GM21723 (cell line): ENCODE measurements around the gene ZNF878.
"Not testable (repeated sequence)": the region's sequence is repeated elsewhere in the genome, so short reads cannot be mapped to it uniquely, and the experiment has no call there.

Source experiments
- ATAC-seq: cut with Tn5 transposase; IDR thresholded peaks from one replicate; pipeline ENCODE4 v1.9.1; 2021; ENCODE audit warnings: mild to moderate bottlenecking, moderate library complexity; ENCODE audit not compliant: unreplicated experiment

The ZNF878 gene

GRCh38 chr19:12052497-12053169 lies at the start of gene ZNF878:
ZNF878 (minus strand) TSS chr19:12052961; CDS start chr19:12052801, 160 bp downstream.
- peak; percentile 87 for ATAC-seq

- ATAC-seq: no peak
These were observed 45.3 kb upstream of the ZNF878 start for GRCh38 chr19:12098040-12098439.

- ATAC-seq: no peak
These were observed 42.5 kb upstream of the ZNF878 start for GRCh38 chr19:12095111-12095790.

DNA sequence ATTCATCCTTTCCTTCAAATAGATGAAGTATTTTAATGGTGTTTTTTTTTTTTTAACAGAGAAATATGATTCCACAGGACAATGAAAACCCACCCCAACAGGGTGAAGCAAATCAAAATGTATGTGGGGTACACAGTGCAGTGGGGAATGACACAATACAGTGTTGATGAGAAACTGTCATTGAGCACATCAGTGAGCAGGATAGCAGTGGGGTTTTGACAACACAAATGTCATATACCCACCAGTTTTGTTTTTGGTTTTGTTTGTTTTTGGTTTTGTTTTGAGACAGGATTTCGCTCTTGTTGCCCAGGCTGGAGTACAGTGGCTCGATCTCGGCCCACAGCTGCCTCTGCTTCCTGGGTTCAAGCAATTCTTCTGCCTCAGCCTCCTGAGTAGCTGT lies 41.0 kb upstream of the ZNF878 start:
- no peak for ATAC-seq

- ATAC-seq: no peak
These were observed 40.2 kb upstream of the ZNF878 start for GRCh38 chr19:12092956-12093355.

DNA sequence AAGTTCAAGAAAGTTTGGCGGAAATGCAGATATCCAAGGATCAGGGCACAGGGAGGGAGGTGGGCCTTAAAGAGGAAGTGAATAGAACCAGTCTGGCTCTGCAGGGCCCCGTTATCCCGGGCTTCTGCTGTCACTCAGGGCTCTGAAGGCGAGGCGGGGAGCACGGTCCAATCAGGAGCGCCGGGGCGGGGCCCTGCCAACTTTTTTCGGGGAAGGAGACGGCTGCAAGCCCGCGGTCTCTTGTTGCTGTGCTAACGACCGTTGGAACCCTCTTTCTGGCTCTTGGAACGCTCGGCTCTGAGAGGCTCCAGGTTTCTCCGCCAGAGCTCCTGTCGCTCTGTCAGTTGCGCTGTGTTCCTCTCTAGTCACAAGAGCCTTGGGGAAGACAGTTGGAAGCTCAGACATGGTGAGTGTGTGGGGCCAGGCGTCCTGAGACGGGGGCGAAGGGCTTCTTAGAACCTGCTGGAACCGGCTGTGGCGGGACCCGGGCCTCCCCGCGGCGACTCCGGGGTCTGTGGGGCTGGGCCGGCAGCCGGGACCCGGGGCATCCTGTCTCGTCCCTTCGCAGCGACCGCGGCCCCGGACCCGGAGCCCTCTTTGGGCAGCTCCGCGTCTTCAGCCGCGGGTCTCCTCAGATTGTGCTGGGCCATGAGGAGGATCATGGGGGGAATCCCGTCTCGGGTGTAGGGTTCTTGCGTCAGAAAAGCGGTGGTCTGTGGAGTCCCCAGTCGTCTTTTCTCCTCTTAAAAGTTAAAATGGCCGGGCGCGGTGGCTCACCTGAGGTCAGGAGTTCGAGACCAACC lies 39.5 kb upstream of the ZNF878 start:
- no peak for ATAC-seq

DNA sequence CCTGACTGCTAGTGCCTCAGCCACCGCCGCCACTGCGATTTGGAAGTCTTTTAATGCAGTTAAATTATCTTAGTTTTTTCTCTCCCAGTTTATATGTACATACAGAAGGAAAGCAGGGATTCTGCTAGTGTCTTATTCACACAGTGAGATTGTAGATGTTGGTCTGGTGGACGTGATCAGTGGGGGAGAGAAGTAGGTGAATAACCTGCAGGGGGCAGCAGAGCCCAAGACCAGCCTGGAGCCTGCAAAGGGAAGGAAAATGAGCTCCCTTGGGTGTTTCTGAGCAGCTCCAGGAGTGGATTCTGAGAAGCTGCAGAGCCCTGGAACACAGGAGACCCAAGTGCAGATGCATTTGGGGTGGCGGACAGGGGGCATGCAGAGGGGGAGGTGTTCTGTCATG lies 38.0 kb upstream of the ZNF878 start:
- no peak for ATAC-seq

DNA sequence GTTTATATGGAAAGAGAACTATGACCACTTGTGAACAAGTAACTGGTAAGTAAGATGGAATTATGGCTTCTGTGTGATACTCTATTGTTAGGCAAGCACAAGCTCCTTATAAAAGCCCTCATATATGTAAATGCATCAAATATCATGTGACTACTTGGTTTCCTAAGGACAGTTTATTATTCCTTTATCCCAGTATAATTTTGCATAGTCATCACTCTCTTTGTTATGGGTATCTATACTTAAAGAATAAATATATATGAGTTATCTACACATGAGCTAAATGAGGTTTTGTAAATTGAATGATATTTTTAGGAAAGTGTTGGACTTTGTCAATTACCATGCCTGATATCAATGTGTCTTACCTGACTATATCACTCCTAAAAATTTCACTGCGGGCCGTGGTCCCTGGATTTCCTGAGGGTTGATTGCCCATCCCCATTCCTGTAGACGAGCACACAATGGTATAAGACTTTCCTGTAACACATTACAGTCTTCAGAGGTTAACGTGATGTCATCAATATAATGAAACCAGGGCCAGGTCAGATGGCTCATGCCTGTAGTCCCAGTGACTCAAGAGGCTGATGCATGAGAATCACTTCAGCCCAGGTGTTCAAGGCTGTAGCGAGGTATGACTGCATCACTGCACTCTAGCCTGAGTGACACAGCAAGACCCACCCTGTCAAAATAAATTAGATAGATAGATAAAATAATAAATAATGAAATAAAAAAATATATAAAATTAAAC lies 32.5 kb upstream of the ZNF878 start:
- ATAC-seq: no peak

DNA sequence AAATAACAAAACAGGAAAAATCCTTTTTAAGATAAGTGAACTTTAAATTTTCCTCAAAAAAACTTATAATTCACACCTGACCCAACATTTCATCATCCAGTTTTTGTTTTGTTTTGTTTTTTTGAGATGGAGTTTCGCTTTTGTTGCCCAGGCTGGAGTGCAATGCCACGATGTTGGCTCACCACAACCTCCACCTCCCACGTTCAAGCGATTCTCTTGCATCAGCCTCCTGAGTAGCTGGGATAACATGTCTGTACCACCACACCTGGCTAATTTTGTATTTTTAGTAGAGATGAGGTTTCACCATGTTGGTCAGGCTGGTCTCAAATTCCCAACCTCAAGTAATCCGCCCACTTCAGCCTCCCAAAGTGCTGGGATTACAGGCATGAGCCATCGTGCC lies 30.6 kb upstream of the ZNF878 start:
- ATAC-seq: not testable (repeated sequence)

DNA sequence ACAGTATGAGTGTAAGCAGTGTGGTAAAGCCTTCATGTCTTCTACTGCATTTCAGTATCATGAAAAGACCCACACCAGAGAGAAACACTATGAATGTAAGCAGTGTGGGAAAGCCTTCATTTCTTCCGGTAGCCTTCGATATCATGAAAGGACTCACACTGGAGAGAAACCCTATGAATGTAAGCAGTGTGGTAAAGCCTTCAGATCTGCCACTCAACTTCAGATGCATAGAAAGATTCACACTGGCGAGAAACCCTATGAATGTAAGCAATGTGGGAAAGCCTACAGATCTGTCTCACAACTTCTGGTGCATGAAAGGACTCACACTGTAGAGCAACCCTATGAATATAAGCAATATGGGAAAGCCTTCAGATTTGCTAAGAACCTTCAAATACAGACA lies 24.6 kb upstream of the ZNF878 start:
- ATAC-seq: no peak

GRCh38 chr19:12076331-12076730 lies 23.6 kb upstream of the ZNF878 start:
- ATAC-seq: not testable (repeated sequence)

GRCh38 chr19:12075538-12076139 lies 22.9 kb upstream of the ZNF878 start:
- ATAC-seq: no peak

DNA sequence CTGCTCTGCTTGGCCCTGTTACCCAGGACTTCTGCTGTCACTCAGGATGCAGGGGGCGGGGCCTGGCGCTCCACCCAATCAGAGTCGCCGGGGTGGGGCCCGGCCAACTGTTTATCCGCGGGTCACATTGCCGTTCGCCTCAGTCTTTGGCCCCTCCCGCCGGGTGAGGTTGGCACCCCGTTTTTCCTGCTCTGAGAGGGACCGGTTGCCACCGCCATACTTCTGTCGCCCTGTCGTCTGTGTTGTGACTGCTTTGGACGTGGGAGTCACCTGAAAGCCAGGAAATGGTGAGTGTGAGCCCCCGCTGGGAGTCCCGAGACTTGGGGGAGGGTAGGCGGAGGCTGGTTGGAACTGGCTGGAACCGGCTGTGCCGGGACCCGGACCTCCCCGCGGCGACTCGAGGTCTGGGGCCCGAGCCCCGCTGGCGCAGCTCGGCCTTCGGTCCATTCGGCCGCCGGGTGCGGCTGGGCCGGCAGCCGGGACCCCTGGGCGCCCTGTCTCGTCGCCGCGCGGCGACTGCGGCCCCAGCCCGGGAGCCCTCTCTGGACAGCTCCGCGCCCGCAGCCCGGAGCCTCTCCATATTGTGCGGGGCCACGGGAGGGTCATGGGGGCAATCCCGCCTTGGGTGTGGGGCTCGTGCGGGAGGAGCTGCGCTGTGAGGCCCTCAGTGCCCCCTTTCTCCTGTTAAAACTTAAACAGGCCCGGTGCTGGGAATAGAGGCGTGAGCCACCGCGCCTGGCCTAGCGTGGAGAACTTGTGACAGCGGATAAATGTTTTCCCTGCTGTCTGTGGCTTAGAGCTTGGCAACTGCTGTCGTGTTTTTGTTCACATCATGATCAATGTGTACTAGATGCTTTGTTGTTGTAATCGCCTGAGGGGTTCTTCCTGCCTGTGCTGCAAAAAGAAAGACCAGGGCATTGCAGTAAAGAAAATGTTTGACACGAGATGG lies 12.1 kb upstream of the ZNF878 start, which contains the start of gene ZNF844:
TSS of gene ZNF844 (plus strand) at position 142 of the 949 bp plus-strand sequence. CDS start at position 285, 143 bp downstream.
- ATAC-seq: peak; percentile 84

DNA sequence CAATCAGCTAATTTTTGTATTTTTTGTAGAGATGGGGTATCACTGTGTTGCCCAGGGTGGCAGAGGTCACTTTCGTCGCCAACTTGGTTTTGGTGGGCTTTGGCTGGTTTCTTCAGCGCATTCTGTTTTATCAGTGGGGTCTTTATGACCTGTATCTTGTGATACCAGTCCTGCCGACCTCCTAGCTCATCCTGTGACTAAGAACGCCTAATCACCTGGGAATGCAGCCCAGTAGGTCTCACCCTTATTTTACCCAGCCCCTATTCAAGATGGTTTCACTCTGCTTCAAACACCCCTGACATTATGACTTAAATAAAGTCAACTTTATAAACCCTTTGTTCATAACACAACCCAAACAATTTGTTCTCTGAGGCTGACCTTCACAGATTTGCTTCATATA lies 3.0 kb upstream of the ZNF878 start:
- ATAC-seq: no peak

- no peak for ATAC-seq
These were observed 667 bp downstream of the ZNF878 start for GRCh38 chr19:12052091-12052496.

GRCh38 chr19:12047868-12048267 lies 4.9 kb downstream of the ZNF878 start:
- no peak for ATAC-seq

DNA sequence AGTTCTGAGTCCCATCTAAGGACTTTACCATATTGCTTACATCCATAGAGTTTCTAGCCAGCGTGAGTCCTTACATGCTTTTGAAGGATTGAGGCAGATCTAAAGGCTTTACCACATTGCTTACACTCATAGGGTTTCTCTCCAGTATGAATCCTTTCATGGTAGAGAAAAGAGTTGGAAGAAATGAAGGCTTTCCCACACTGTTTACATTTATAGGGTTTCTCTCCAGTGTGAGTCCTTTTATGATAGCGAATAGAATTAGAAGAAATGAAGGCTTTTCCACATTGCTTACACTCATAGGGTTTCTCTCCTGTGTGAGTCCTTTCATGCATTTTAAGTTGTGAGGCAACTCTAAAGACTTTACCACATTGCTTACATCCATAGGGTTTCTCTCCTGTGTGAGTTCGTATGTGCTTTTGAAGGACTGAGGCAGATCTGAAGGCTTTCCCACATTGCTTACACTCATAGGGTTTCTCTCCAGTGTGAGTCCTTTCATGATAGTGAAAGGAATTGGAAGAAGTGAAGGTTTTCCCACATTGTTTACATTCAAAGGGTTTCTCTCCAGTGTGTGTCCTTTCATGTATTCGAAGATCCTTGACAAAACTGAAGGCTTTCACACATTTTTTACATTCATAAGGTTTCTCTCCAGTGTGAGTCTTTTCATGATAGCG lies 8.9 kb downstream of the ZNF878 start:
- no peak for ATAC-seq

DNA sequence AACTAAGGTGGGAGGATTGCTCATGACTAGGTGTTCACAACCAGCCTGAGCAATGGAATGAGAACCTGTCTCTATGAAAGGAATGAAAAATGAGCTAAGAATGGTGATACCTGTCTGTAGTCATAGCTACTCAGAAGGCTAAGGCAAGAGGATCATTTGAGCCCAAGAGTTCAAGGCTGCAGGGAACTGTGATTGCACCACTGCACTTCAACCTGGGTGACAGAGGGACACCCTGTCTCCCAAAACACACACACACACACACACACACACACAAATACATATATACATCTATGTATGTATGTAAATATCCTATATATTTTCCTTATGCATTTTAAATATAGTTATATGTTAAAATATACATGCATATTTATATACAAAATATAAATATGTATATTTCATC lies 9.9 kb downstream of the ZNF878 start:
- no peak for ATAC-seq
